ENCODE measurements around the gene FBXO11.

The FBXO11 gene

GRCh38 chr2:47774567-47774966, 131.7 kb downstream of the FBXO11 start:
- H3K27ac ChIP-seq, result no peak overlapping the region
- TF ChIP-seq, protein P1, sequence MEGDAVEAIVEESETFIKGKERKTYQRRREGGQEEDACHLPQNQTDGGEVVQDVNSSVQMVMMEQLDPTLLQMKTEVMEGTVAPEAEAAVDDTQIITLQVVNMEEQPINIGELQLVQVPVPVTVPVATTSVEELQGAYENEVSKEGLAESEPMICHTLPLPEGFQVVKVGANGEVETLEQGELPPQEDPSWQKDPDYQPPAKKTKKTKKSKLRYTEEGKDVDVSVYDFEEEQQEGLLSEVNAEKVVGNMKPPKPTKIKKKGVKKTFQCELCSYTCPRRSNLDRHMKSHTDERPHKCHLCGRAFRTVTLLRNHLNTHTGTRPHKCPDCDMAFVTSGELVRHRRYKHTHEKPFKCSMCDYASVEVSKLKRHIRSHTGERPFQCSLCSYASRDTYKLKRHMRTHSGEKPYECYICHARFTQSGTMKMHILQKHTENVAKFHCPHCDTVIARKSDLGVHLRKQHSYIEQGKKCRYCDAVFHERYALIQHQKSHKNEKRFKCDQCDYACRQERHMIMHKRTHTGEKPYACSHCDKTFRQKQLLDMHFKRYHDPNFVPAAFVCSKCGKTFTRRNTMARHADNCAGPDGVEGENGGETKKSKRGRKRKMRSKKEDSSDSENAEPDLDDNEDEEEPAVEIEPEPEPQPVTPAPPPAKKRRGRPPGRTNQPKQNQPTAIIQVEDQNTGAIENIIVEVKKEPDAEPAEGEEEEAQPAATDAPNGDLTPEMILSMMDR (IDR thresholded peaks at IDR 0.05; ENCODE audit: low read depth, low read length, missing control alignments), result no peak
- H3K36me3 ChIP-seq (replicated peaks), result no peaks in the 10 kb centered on the region
- in situ Hi-C loops (cut with HindIII; ENCODE audit: low pct_ligation_motif_present, low sequenced_read_pairs), result no loop called here
- H3K27me3 ChIP-seq (replicated peaks), result no peaks in the 10 kb centered on the region
- no peak overlapping the region for H3K4me3 ChIP-seq (ENCODE audit: low read depth, low read length)
- no peak for DNase-seq

- Histone ChIP-seq H3K4me3 (ENCODE audit: low read depth, low read length) (no peak overlapping the region), H3K36me3 (replicated peaks) (no peaks in the 10 kb centered on the region), H3K27me3 (replicated peaks) (no peaks in the 10 kb centered on the region), H3K27ac (no peak overlapping the region)
- TF ChIP-seq, protein P1 (IDR thresholded peaks at IDR 0.05; ENCODE audit: low read depth, low read length, missing control alignments), result no peak
- in situ Hi-C loops (cut with HindIII; ENCODE audit: low pct_ligation_motif_present, low sequenced_read_pairs), result no loop called here
- DNase-seq, result no peak
Measured at GRCh38 chr2:47772343-47772742, 134.0 kb downstream of the FBXO11 start.

DNA sequence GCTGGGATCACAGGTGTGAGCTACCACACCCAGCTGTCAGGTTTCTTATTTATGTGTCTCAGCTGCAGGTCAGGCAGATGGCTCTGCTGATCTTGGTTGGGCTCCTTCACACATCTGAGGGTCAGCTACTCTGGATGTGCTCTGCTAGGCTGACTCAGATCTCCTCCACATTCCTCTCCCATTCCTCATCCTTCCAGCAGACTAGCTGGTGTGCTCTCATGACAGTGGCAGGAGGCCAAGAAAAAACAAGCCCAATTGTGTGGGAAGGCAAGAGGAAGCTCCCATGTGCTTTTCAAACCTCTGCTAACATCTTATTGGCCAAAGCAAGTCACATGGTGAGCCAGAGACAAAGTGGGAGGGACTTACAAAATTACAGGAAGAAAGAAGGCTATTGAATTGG, 135.1 kb downstream of the FBXO11 start:
- DNase-seq, result peak; percentile 99
- H3K27me3 ChIP-seq (replicated peaks), result no peaks in the 10 kb centered on the region
- H3K4me3 ChIP-seq (ENCODE audit: low read depth, low read length), result no peak overlapping the region
- in situ Hi-C loops (cut with HindIII; ENCODE audit: low pct_ligation_motif_present, low sequenced_read_pairs), result no loop called here
- H3K36me3 ChIP-seq (replicated peaks), result no peaks in the 10 kb centered on the region
- TF ChIP-seq, protein P1 (IDR thresholded peaks at IDR 0.05; ENCODE audit: low read depth, low read length, missing control alignments), result no peak
- peak overlapping the region; percentile 43 for H3K27ac ChIP-seq

GRCh38 chr2:47769318-47769717, 137.0 kb downstream of the FBXO11 start:
- no peaks in the 10 kb centered on the region for H3K27me3 ChIP-seq (replicated peaks)
- no peaks in the 10 kb centered on the region for H3K36me3 ChIP-seq (replicated peaks)
- DNase-seq, result no peak
- H3K4me3 ChIP-seq (ENCODE audit: low read depth, low read length), result no peak overlapping the region
- TF ChIP-seq, protein P1 (IDR thresholded peaks at IDR 0.05; ENCODE audit: low read depth, low read length, missing control alignments), result no peak
- in situ Hi-C loops (cut with HindIII; ENCODE audit: low pct_ligation_motif_present, low sequenced_read_pairs), result no loop called here
- H3K27ac ChIP-seq, result no peak overlapping the region

DNA sequence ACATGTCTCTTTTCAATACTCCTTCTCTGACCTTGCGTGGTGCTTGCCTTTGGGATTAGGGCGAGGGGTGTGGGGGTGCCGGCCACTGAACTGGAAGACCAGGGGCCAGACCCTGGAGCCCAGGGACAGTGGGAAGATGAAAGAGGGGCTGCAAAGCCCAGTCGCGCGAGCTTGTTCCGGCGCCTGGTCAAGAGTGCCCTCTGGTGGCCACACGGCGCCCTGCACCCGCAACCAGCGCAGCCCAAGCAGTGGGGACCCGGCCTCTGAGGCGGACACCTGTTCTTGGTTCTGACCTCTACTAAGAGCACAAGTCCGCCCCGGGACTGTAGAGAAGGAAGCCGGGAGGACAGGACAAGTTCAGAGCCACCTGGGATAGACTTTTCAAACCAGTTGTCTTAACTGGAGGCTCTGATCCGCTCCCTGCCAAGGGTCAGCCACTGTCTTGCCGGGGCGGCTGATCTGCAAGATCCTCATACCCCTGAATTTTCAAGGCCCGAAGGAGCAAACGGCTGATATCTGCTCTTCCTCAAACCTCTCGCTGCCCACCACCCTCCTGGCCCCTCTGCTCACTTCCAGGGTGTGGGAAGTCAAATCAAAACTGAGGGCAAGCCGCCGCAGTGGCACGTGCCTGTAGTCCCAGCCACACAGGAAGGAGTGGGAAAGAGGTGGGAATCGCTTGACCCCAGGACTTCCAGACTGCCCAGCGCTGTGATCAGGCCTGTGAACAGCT, 138.3 kb downstream of the FBXO11 start:
- TF ChIP-seq, protein P1 (IDR thresholded peaks at IDR 0.05; ENCODE audit: low read depth, low read length, missing control alignments), result peak; percentile 98
- peak; percentile 21 for DNase-seq
- in situ Hi-C loops (cut with HindIII; ENCODE audit: low pct_ligation_motif_present, low sequenced_read_pairs), result no loop called here

GRCh38 chr2:47767497-47767844, 138.8 kb downstream of the FBXO11 start:
- in situ Hi-C loops (cut with HindIII; ENCODE audit: low pct_ligation_motif_present, low sequenced_read_pairs), result no loop called here
- DNase-seq, result no peak
- Histone ChIP-seq H3K4me3 (ENCODE audit: low read depth, low read length) (no peak overlapping the region), H3K36me3 (replicated peaks) (no peaks in the 10 kb centered on the region), H3K27ac (no peak overlapping the region), H3K27me3 (replicated peaks) (no peaks in the 10 kb centered on the region)
- TF ChIP-seq, protein P1 (IDR thresholded peaks at IDR 0.05; ENCODE audit: low read depth, low read length, missing control alignments), result no peak

More for the DNA sequence above, 138.3 kb downstream of the FBXO11 start:
- Histone ChIP-seq H3K27me3 (replicated peaks) (no peaks in the 10 kb centered on the region), H3K36me3 (replicated peaks) (no peaks in the 10 kb centered on the region), H3K4me3 (ENCODE audit: low read depth, low read length) (peak overlapping the region; percentile 15), H3K27ac (no peak overlapping the region)

Data from brain microvascular endothelial cell (primary cell).